ENCODE results near the gene HPRT1. TPM values are rescaled to one million over a fixed set of nuclear protein-coding genes. Genes with fewer than 3 reads are reported as not detected.

HPRT1 gene
- total RNA-seq, 2 experiments from 2014 or later, result 14.5 to 101 TPM

- TSS peak; percentile 4 for BruUV-seq (replicated peaks)
- H3K9me2 ChIP-seq (ENCODE audit: insufficient read depth, low read length), result no peaks in the 10 kb centered on the region
- ChIA-PET POLR2A (no interaction called here), CTCF (ENCODE audit: unreplicated experiment) (no interaction called here)
- no peak overlapping the region for H3K4me2 ChIP-seq (ENCODE audit: low read length)
- peaks cover 43% of the 10 kb centered on the region for H3K36me3 ChIP-seq (ENCODE audit: insufficient read depth, low read length)
- no peak overlapping the region for H2AFZ ChIP-seq (ENCODE audit: low read length)
- no peaks in the 10 kb centered on the region for H3K4me1 ChIP-seq (ENCODE audit: insufficient read depth, low read length, poor library complexity, severe bottlenecking)
- no peak overlapping the region for H3K4me3 ChIP-seq (ENCODE audit: low read depth, low read length, poor library complexity, severe bottlenecking)
- no peak for TF ChIP-seq EZH2phosphoT487 (IDR thresholded peaks at IDR 0.05; ENCODE audit: borderline replicate concordance, low read depth, low read length)
- no peak for TF ChIP-seq CTCF (conservative IDR thresholded peaks at IDR 0.05; ENCODE audit: low read length)
- no peak overlapping the region for H3K27ac ChIP-seq (ENCODE audit: low read depth, low read length, poor library complexity, severe bottlenecking)
- H3K9me3 ChIP-seq (ENCODE audit: low read length), result no peaks in the 10 kb centered on the region
- H3K79me2 ChIP-seq (ENCODE audit: insufficient read depth, low read depth, low read length), result peaks cover 3% of the 10 kb centered on the region; the same call in 1 of the 2 replicates
- intact Hi-C loops (cut with micrococcal nuclease; ENCODE audit: unreplicated experiment), result no loop called here
- no peak for DNase-seq (ENCODE audit: low spot score)
- no peaks in the 10 kb centered on the region for H4K20me1 ChIP-seq (ENCODE audit: insufficient read depth, low read length)
Measured at GRCh38 chrX:134476284-134476683, 16.3 kb downstream of the HPRT1 start.

GRCh38 chrX:134478374-134478773 is 18.4 kb downstream of the HPRT1 start:
- H3K9me3 ChIP-seq (ENCODE audit: low read length), result no peaks in the 10 kb centered on the region
- no peak overlapping the region for H3K4me2 ChIP-seq (ENCODE audit: low read length)
- H3K9me2 ChIP-seq (ENCODE audit: insufficient read depth, low read length), result no peaks in the 10 kb centered on the region
- BruUV-seq (replicated peaks), result no TSS peak
- H3K4me1 ChIP-seq (ENCODE audit: insufficient read depth, low read length, poor library complexity, severe bottlenecking), result no peaks in the 10 kb centered on the region
- H3K4me3 ChIP-seq (ENCODE audit: low read depth, low read length, poor library complexity, severe bottlenecking), result no peak overlapping the region
- H2AFZ ChIP-seq (ENCODE audit: low read length), result no peak overlapping the region
- ChIA-PET CTCF (ENCODE audit: unreplicated experiment) (no interaction called here), POLR2A (no interaction called here)
- no peak for DNase-seq (ENCODE audit: low spot score)
- H3K36me3 ChIP-seq (ENCODE audit: insufficient read depth, low read length), result peaks cover 51% of the 10 kb centered on the region
- no peak overlapping the region for H3K27ac ChIP-seq (ENCODE audit: low read depth, low read length, poor library complexity, severe bottlenecking)
- TF ChIP-seq EZH2phosphoT487 (IDR thresholded peaks at IDR 0.05; ENCODE audit: borderline replicate concordance, low read depth, low read length), result no peak
- TF ChIP-seq CTCF (conservative IDR thresholded peaks at IDR 0.05; ENCODE audit: low read length), result no peak
- H3K79me2 ChIP-seq (ENCODE audit: insufficient read depth, low read depth, low read length), result no peaks in the 10 kb centered on the region
- H4K20me1 ChIP-seq (ENCODE audit: insufficient read depth, low read length), result no peaks in the 10 kb centered on the region
- intact Hi-C loops (cut with micrococcal nuclease; ENCODE audit: unreplicated experiment), result no loop called here

- Histone ChIP-seq H3K9me2 (ENCODE audit: insufficient read depth, low read length) (no peaks in the 10 kb centered on the region), H3K4me1 (ENCODE audit: insufficient read depth, low read length, poor library complexity, severe bottlenecking) (no peaks in the 10 kb centered on the region), H3K79me2 (ENCODE audit: insufficient read depth, low read depth, low read length) (no peaks in the 10 kb centered on the region), H3K9me3 (ENCODE audit: low read length) (no peaks in the 10 kb centered on the region), H3K4me2 (ENCODE audit: low read length) (no peak overlapping the region), H3K36me3 (ENCODE audit: insufficient read depth, low read length) (peaks cover 63% of the 10 kb centered on the region), H4K20me1 (ENCODE audit: insufficient read depth, low read length) (no peaks in the 10 kb centered on the region; the same call in 1 of the 2 replicates), H2AFZ (ENCODE audit: low read length) (no peak overlapping the region), H3K27ac (ENCODE audit: low read depth, low read length, poor library complexity, severe bottlenecking) (no peak overlapping the region), H3K4me3 (ENCODE audit: low read depth, low read length, poor library complexity, severe bottlenecking) (no peak overlapping the region)
- CTCF ChIA-PET (ENCODE audit: unreplicated experiment), result no interaction called here
- TF ChIP-seq EZH2phosphoT487 (IDR thresholded peaks at IDR 0.05; ENCODE audit: borderline replicate concordance, low read depth, low read length) (no peak), CTCF (conservative IDR thresholded peaks at IDR 0.05; ENCODE audit: low read length) (no peak)
- no peak for DNase-seq (ENCODE audit: low spot score)
- BruUV-seq (replicated peaks), result no TSS peak
- intact Hi-C loops (cut with micrococcal nuclease; ENCODE audit: unreplicated experiment), result no loop called here
- POLR2A ChIA-PET, result interaction anchor here (1.0 to 1.3 kb wide), 2 partner anchors 8 to 10 kb away, joined by 3 to 4 read pairs; no protein-coding TSS in a partner anchor
Measured at GRCh38 chrX:134480061-134480460, 20.1 kb downstream of the HPRT1 start.

Data from OCI-LY7 (cell line).